Activated naive CD4-positive, alpha-beta T cell treated with anti-CD3 and anti-CD28 coated beads, Interleukin-2, amount 10 ng/mL, durations not matched to agents 7 days and 5 days (primary cell): Measurements from ENCODE around the gene NDUFA9.

Source experiments
- CTCF ChIA-PET: fragments of 350-600 bp; sonication (Branson Sonifier 250); formaldehyde crosslinking; loops from one replicate; lab custom pipeline; 2021; ENCODE audit warnings: antibody characterized with exemption; lab: Charles Lee
- DNase-seq: peaks from one replicate; pipeline ENCODE4 v3.0.0-alpha.2; 2020
- H3K27ac Mint-ChIP-seq: one replicate; pipeline ENCODE4 v1.8.0; 2021; ENCODE audit warnings: mild to moderate bottlenecking, moderate library complexity, mixed read lengths
- H3K27me3 Mint-ChIP-seq: one replicate; pipeline ENCODE4 v1.8.0; 2021; ENCODE audit warnings: mild to moderate bottlenecking, mixed read lengths
- H3K36me3 Mint-ChIP-seq: one replicate; pipeline ENCODE4 v1.8.0; 2021; ENCODE audit warnings: mixed read lengths
- H3K4me1 Mint-ChIP-seq: one replicate; pipeline ENCODE4 v1.8.0; 2021; ENCODE audit warnings: mixed read lengths
- H3K4me3 Mint-ChIP-seq: one replicate; pipeline ENCODE4 v1.8.0; 2021; ENCODE audit warnings: mild to moderate bottlenecking, moderate library complexity, mixed read lengths
- H3K9me3 Mint-ChIP-seq: one replicate; pipeline ENCODE4 v1.8.0; 2021; ENCODE audit warnings: mixed read lengths

Gene NDUFA9

GRCh38 chr12:4648104-4648500 lies 812 bp upstream of the NDUFA9 start:
- Mint-ChIP-seq H3K4me1 (peaks cover 47% of the 10 kb centered on the region), H3K27ac (peak overlapping the region; percentile 92), H3K4me3 (peak overlapping the region; percentile 98), H3K9me3 (no peaks in the 10 kb centered on the region), H3K27me3 (peaks cover 3% of the 10 kb centered on the region), H3K36me3 (peaks cover 1% of the 10 kb centered on the region)
- CTCF ChIA-PET = interaction anchor here (2.2 kb wide), 1 partner anchor 43 kb away, joined by 11 read pairs; no protein-coding TSS in a partner anchor
- DNase-seq = no peak

- peak overlapping the region; percentile 98 for H3K4me3 Mint-ChIP-seq
- no peak for DNase-seq
- peaks cover 1% of the 10 kb centered on the region for H3K36me3 Mint-ChIP-seq
- H3K4me1 Mint-ChIP-seq = peaks cover 51% of the 10 kb centered on the region
- CTCF ChIA-PET = interaction anchor here (2.2 kb wide), 1 partner anchor 44 kb away, joined by 11 read pairs; no protein-coding TSS in a partner anchor
- peak overlapping the region; percentile 92 for H3K27ac Mint-ChIP-seq
- H3K9me3 Mint-ChIP-seq = no peaks in the 10 kb centered on the region
- H3K27me3 Mint-ChIP-seq = peaks cover 3% of the 10 kb centered on the region
Measured at GRCh38 chr12:4649358-4649661, 396 bp downstream of the NDUFA9 start.

- no peak for DNase-seq
- Mint-ChIP-seq H3K4me3 (no peak overlapping the region), H3K36me3 (peaks cover 21% of the 10 kb centered on the region), H3K9me3 (no peaks in the 10 kb centered on the region), H3K27me3 (no peaks in the 10 kb centered on the region), H3K27ac (no peak overlapping the region), H3K4me1 (peaks cover 38% of the 10 kb centered on the region)
- CTCF ChIA-PET = interaction anchor here (1.3 kb wide), 1 partner anchor 48 kb away, joined by 3 read pairs; no protein-coding TSS in a partner anchor
Measured at GRCh38 chr12:4653257-4653656, 4.3 kb downstream of the NDUFA9 start.

GRCh38 chr12:4653691-4654090 lies 4.8 kb downstream of the NDUFA9 start:
- peaks cover 35% of the 10 kb centered on the region for H3K4me1 Mint-ChIP-seq
- no peaks in the 10 kb centered on the region for H3K9me3 Mint-ChIP-seq
- H3K27ac Mint-ChIP-seq = no peak overlapping the region
- CTCF ChIA-PET = interaction anchor here (1.3 kb wide), 1 partner anchor 49 kb away, joined by 3 read pairs; no protein-coding TSS in a partner anchor
- no peak overlapping the region for H3K4me3 Mint-ChIP-seq
- H3K36me3 Mint-ChIP-seq = peaks cover 21% of the 10 kb centered on the region
- no peaks in the 10 kb centered on the region for H3K27me3 Mint-ChIP-seq
- no peak for DNase-seq

- no peak for DNase-seq
- CTCF ChIA-PET = interaction anchor here (0.7 kb wide), 1 partner anchor 9 kb away, joined by 3 read pairs; no protein-coding TSS in a partner anchor
- H3K36me3 Mint-ChIP-seq = peaks cover 39% of the 10 kb centered on the region
- H3K9me3 Mint-ChIP-seq = no peaks in the 10 kb centered on the region
- no peak overlapping the region for H3K4me3 Mint-ChIP-seq
- no peak overlapping the region for H3K27ac Mint-ChIP-seq
- H3K27me3 Mint-ChIP-seq = no peaks in the 10 kb centered on the region
- H3K4me1 Mint-ChIP-seq = no peaks in the 10 kb centered on the region
Measured at GRCh38 chr12:4663971-4664505, 15.1 kb downstream of the NDUFA9 start.

- H3K4me1 Mint-ChIP-seq = no peaks in the 10 kb centered on the region
- no peak for DNase-seq
- no peaks in the 10 kb centered on the region for H3K27me3 Mint-ChIP-seq
- H3K9me3 Mint-ChIP-seq = no peaks in the 10 kb centered on the region
- H3K4me3 Mint-ChIP-seq = no peak overlapping the region
- no peak overlapping the region for H3K27ac Mint-ChIP-seq
- peaks cover 48% of the 10 kb centered on the region for H3K36me3 Mint-ChIP-seq
- CTCF ChIA-PET = no interaction called here
Measured at GRCh38 chr12:4665236-4665635, 16.3 kb downstream of the NDUFA9 start.

GRCh38 chr12:4679711-4680110 lies 30.8 kb downstream of the NDUFA9 start:
- Mint-ChIP-seq H3K4me3 (no peak overlapping the region), H3K4me1 (no peaks in the 10 kb centered on the region), H3K27me3 (no peaks in the 10 kb centered on the region), H3K9me3 (no peaks in the 10 kb centered on the region), H3K27ac (no peak overlapping the region), H3K36me3 (peaks cover 15% of the 10 kb centered on the region)
- DNase-seq = no peak
- CTCF ChIA-PET = no interaction called here

GRCh38 chr12:4681732-4682131 lies 32.8 kb downstream of the NDUFA9 start:
- CTCF ChIA-PET = no interaction called here
- Mint-ChIP-seq H3K4me1 (no peaks in the 10 kb centered on the region), H3K27ac (no peak overlapping the region), H3K9me3 (no peaks in the 10 kb centered on the region), H3K27me3 (no peaks in the 10 kb centered on the region), H3K4me3 (no peak overlapping the region), H3K36me3 (peaks cover 28% of the 10 kb centered on the region)
- DNase-seq = no peak

- Mint-ChIP-seq H3K4me3 (no peak overlapping the region), H3K27me3 (no peaks in the 10 kb centered on the region), H3K27ac (no peak overlapping the region), H3K9me3 (no peaks in the 10 kb centered on the region), H3K4me1 (no peaks in the 10 kb centered on the region), H3K36me3 (peaks cover 39% of the 10 kb centered on the region)
- CTCF ChIA-PET = no interaction called here
- DNase-seq = no peak
Measured at GRCh38 chr12:4685317-4685716, 36.4 kb downstream of the NDUFA9 start.

GRCh38 chr12:4690760-4691159 lies 41.8 kb downstream of the NDUFA9 start:
- CTCF ChIA-PET = no interaction called here
- Mint-ChIP-seq H3K9me3 (no peaks in the 10 kb centered on the region), H3K4me1 (no peaks in the 10 kb centered on the region), H3K4me3 (no peak overlapping the region), H3K27me3 (no peaks in the 10 kb centered on the region), H3K27ac (no peak overlapping the region), H3K36me3 (peaks cover 34% of the 10 kb centered on the region)
- no peak for DNase-seq
